HCT116 (cell line): ENCODE results near the gene SLFN12L.

Experiments used
- EZH2 ChIP-seq: fragments of 200-600 bp; sonication (generic); IDR thresholded peaks from 2 replicates; pipeline ENCODE4 v1.6.1; 2017; ENCODE audit warnings: antibody characterized with exemption, mixed run types
- POLR2A ChIP-seq: IDR thresholded peaks from 2 replicates; pipeline ENCODE4 v1.7.0; 2011; ENCODE audit warnings: borderline replicate concordance; ENCODE audit not compliant: insufficient read depth, insufficient read length; ENCODE audit errors: extremely low read depth
- SP1 ChIP-seq: IDR thresholded peaks from 2 replicates; pipeline ENCODE4 v1.6.1; 2012; ENCODE audit warnings: low read depth
- TCF7L2 ChIP-seq: IDR thresholded peaks from 2 replicates; pipeline ENCODE4 v1.7.0; 2011; ENCODE audit warnings: borderline replicate concordance, inconsistent platforms; ENCODE audit not compliant: insufficient read depth, insufficient read length; ENCODE audit errors: extremely low read depth
- TF ChIP-seq, protein P1 (sequence below), 3 experiments: fragments of 200-600 bp in 1 of 3; sonication (generic) in 1 of 3; IDR thresholded peaks in 2 of 3; conservative IDR thresholded peaks in 1 of 3; 2 replicates each; pipeline ENCODE4 v1.5.1; 2012 to 2017; ENCODE audit warnings: low read depth in 2 of 3, low read length in 2 of 3, antibody characterized with exemption in 1 of 3, borderline replicate concordance in 1 of 3, control low read depth in 1 of 3, mild to moderate bottlenecking in 1 of 3, mixed read lengths in 1 of 3, mixed run types in 1 of 3, moderate library complexity in 1 of 3; ENCODE audit not compliant: insufficient read depth in 1 of 3

DNA sequence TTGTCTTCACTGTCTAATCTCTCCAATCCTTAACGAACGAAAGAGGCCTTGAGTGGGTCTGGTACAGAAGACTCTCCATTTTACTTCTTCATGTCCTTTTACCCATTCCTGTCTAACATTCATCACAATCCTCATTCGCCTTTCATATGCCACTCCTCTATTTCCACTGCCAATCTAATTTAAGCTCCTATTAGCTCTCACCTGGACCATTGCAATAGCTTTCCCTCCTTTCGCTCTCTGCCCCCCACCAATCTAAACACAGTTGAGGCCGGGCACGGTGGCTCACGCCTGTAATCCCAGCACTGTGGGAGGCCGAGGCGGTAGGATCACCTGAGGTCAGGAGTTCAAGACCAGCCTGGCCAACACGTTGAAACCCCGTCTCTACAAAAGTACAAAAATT lies 29.5 kb upstream of the SLFN12L start:
- TF ChIP-seq, protein P1, sequence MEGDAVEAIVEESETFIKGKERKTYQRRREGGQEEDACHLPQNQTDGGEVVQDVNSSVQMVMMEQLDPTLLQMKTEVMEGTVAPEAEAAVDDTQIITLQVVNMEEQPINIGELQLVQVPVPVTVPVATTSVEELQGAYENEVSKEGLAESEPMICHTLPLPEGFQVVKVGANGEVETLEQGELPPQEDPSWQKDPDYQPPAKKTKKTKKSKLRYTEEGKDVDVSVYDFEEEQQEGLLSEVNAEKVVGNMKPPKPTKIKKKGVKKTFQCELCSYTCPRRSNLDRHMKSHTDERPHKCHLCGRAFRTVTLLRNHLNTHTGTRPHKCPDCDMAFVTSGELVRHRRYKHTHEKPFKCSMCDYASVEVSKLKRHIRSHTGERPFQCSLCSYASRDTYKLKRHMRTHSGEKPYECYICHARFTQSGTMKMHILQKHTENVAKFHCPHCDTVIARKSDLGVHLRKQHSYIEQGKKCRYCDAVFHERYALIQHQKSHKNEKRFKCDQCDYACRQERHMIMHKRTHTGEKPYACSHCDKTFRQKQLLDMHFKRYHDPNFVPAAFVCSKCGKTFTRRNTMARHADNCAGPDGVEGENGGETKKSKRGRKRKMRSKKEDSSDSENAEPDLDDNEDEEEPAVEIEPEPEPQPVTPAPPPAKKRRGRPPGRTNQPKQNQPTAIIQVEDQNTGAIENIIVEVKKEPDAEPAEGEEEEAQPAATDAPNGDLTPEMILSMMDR (IDR thresholded peaks at IDR 0.05 in 2 of 3, conservative IDR thresholded peaks at IDR 0.05 in 1 of 3; ENCODE audit: borderline replicate concordance in 1 of 3, insufficient read depth in 1 of 3, low read depth in 2 of 3, low read length in 2 of 3) = no peak
- TF ChIP-seq POLR2A (no peak), SP1 (no peak), TCF7L2 (no peak), EZH2 (no peak)
